GM06990 (cell line): ENCODE results near the gene HOXC13.

ENCODE experiments used
- DNase-seq: peaks from one replicate; pipeline ENCODE4 v3.0.0-alpha.2; 2011; ENCODE audit not compliant: insufficient read length; ENCODE audit errors: extremely low read depth
- H3K27me3 ChIP-seq: replicated peaks from 2 replicates; pipeline ENCODE4 v1.6.0; 2011; ENCODE audit warnings: low read length; ENCODE audit not compliant: control insufficient read depth, insufficient read depth
- H3K36me3 ChIP-seq: 2 replicates; pipeline ENCODE4 v1.5.1; 2011; ENCODE audit warnings: low read length; ENCODE audit not compliant: control insufficient read depth, insufficient read depth
- H3K4me3 ChIP-seq: replicated peaks from 2 replicates; pipeline ENCODE4 v1.5.1; 2011; ENCODE audit warnings: low read depth, mild to moderate bottlenecking, control low read depth, low read length
- TF ChIP-seq, protein P1 (sequence below): IDR thresholded peaks from 2 replicates; pipeline ENCODE4 v1.5.1; 2011; ENCODE audit warnings: low read length, control low read depth, mild to moderate bottlenecking, inconsistent platforms; ENCODE audit not compliant: insufficient read depth, poor library complexity, severe bottlenecking

The HOXC13 gene

DNA sequence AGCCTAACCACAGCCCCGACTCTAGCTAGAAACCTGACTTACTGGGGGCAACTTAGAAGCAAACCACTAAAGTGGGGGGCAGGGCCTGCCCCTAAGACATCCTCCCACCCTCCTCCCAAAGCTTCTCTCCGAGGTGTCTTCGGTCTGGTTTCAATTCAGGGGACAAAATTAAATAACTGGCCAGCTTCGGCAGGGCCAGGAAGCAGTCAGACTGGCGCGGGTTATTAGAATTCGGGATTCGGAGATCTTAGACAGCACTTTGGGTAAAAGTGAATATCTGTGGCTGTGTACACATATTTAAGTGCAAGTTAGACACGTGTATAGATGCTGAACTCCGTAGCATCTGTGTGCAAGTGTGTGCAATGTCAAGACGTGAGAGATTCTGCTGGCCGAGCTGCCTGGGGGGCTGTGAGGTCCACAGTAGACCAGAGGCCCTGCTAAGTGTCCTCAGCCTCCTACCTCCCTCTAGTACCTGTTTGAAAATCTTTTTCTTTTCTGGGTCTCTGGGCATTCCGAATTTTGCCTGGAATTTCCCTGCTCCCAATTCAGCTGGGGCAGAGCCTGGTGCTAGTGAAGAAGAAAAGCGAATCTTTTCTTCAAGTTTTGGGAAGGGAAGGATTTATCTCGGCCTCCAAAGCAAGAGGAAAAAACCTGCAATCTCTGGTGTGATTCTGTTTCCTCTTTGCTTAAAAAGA is 42.3 kb downstream of the HOXC13 start:
- peaks cover 2% of the 10 kb centered on the region for H3K27me3 ChIP-seq
- DNase-seq, result no peak
- TF ChIP-seq, protein P1, sequence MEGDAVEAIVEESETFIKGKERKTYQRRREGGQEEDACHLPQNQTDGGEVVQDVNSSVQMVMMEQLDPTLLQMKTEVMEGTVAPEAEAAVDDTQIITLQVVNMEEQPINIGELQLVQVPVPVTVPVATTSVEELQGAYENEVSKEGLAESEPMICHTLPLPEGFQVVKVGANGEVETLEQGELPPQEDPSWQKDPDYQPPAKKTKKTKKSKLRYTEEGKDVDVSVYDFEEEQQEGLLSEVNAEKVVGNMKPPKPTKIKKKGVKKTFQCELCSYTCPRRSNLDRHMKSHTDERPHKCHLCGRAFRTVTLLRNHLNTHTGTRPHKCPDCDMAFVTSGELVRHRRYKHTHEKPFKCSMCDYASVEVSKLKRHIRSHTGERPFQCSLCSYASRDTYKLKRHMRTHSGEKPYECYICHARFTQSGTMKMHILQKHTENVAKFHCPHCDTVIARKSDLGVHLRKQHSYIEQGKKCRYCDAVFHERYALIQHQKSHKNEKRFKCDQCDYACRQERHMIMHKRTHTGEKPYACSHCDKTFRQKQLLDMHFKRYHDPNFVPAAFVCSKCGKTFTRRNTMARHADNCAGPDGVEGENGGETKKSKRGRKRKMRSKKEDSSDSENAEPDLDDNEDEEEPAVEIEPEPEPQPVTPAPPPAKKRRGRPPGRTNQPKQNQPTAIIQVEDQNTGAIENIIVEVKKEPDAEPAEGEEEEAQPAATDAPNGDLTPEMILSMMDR, result no peak

DNA sequence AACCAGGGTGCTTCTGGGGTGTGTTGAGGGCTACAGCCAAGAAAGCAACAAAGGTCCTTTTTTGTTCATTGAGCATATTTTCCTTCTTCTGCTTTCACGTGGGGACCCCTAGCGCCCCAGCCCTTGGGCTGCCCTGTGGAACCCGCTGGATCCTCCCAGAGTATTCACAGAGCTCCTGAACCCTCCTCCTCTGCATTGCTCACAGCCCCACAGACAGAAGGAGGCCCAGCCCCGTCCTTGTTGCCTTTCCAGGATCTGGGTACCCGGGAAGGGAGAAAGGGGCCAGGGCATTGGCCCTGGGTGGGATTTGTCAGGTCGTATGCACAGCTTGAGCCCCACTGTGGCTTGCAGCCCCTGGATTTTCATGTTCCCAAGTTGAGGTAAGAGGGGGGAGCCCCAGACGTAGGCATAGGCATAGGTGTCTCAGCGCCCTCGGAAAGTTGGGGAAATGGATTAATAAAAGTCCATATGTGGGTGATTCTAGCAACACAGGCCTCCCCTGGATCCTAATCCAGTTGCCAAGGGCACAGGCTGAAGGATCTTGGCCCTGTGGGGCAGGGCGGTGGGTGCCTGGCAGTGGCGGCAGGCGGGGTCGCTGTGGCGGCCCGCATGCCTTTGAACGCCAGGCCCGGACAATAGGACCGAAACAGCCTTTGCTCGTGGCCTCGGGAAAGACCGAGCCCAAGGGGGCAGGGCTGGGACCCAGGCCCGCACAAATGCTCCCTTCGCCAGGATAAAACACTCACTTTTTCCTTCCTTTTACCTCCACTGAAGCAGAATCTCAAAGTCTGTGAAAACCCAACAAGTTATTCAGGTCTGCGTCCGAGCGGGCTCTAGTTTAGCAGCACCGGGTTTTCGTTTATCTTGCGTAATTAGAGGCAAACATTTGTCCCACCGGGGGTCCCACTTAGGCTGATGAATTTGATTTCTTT is 43.3 kb downstream of the HOXC13 start:
- DNase-seq, result no peak
- Histone ChIP-seq H3K36me3 (no peaks in the 10 kb centered on the region), H3K4me3 (no peak overlapping the region), H3K27me3 (peaks cover 2% of the 10 kb centered on the region)
- TF ChIP-seq, protein P1, result peak; percentile 21

More for the DNA sequence above, 42.3 kb downstream of the HOXC13 start:
- no peaks in the 10 kb centered on the region for H3K36me3 ChIP-seq
- no peak overlapping the region for H3K4me3 ChIP-seq

DNA sequence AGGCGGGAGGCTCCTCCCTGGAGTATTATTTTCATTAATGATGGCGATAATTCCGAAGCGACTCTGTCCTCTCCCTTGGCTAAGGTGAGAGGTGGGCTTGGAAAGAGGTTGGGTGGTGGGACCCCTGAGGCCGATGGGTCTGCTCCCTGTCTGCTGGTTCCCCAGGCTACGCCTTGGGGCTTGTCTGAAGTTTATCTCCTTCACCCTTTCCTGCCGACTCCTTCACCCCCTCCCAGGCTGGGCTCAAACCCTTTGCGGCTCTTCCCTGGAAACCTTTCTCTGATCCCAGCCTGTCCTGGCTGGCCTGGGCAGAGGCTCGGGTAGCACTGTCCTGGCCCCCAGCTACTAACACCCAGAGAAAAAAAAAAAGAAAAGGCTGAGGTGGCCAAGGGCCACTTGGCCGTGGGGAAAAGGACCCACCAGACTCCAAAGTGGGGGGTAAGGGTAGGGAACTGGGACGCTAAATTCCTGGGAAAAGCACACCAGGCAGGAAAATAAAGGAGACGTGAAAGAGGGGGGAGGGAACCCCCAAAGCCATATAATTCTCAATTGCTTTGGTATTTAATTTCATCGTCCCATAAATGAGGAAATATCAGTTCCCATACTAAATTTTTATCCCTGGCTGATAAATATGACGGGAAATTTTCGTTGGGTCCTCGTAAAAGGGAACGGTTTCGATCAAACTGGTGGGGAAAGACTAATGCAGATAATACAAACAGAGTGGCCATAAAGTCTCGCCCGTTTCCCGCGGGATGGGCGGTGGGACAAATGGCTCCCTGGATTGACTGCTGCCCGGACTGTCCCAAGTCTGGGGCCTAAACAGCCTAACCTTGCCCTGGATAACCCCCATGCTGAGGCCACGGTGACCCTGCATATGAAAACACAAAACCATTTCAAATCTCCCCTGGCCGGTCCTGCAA is 44.3 kb downstream of the HOXC13 start:
- DNase-seq, result no peak
- peaks cover 5% of the 10 kb centered on the region for H3K27me3 ChIP-seq
- TF ChIP-seq, protein P1, result no peak
- no peak overlapping the region for H3K4me3 ChIP-seq
- H3K36me3 ChIP-seq, result no peaks in the 10 kb centered on the region

DNA sequence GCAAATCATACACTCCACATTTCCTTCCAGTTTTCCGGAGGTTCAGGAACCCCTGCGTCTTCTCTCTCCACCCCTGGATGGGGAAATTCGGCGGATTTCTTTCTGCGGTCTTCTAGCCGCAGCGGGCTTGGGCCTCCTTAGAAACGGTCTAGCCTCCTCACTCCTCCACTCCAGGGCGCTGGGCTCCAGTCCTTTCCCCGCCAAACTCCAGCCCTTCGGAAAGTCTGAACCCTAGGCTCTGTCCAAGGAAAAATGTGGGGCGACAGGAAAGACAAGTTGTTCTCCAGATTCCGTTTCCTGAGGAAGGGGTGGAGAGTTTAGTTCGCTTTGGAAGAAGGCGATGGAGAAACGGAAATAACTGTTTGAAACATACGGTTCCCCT is 44.9 kb downstream of the HOXC13 start:
- H3K36me3 ChIP-seq, result no peaks in the 10 kb centered on the region
- no peak overlapping the region for H3K4me3 ChIP-seq
- peaks cover 5% of the 10 kb centered on the region for H3K27me3 ChIP-seq
- DNase-seq, result no peak
- TF ChIP-seq, protein P1, result no peak

- Histone ChIP-seq H3K4me3 (no peak overlapping the region), H3K27me3 (peaks cover 5% of the 10 kb centered on the region), H3K36me3 (no peaks in the 10 kb centered on the region)
- DNase-seq, result no peak
- TF ChIP-seq, protein P1, result no peak
Measured at GRCh38 chr12:53983950-53984572, 45.4 kb downstream of the HOXC13 start.
